Hepatocyte (in vitro differentiated cells): Measurements from ENCODE around the gene CFAP97. TPM values are rescaled to one million over a fixed set of nuclear protein-coding genes. Genes with fewer than 3 reads are reported as not detected.
"Not testable (repeated sequence)": the region's sequence is repeated elsewhere in the genome, so short reads cannot be mapped to it uniquely, and the experiment has no call there.

Source experiments
- DNase-seq: peaks from one replicate; pipeline ENCODE4 v3.0.0-alpha.2; 2016; ENCODE audit warnings: low spot score
- H2AFZ ChIP-seq: fragments of 200-600 bp; sonication (generic); 2 replicates; pipeline ENCODE4 v1.6.0; 2016; ENCODE audit warnings: antibody characterized with exemption, mild to moderate bottlenecking
- H3K27ac ChIP-seq: fragments of 200-600 bp; sonication (generic); 2 replicates; pipeline ENCODE4 v1.5.1; 2016; ENCODE audit warnings: mild to moderate bottlenecking
- H3K27me3 ChIP-seq: fragments of 200-600 bp; sonication (generic); 2 replicates; pipeline ENCODE4 v1.6.1; 2016
- H3K36me3 ChIP-seq: fragments of 200-600 bp; sonication (generic); replicated peaks from 2 replicates; pipeline ENCODE4 v1.5.1; 2016; ENCODE audit warnings: low read depth; ENCODE audit not compliant: insufficient read depth
- H3K4me1 ChIP-seq: fragments of 200-600 bp; sonication (generic); 2 replicates; pipeline ENCODE4 v1.5.1; 2016; ENCODE audit warnings: mild to moderate bottlenecking, moderate library complexity; ENCODE audit not compliant: insufficient read depth
- H3K4me2 ChIP-seq: fragments of 200-600 bp; sonication (generic); 2 replicates; pipeline ENCODE4 v1.6.0; 2016
- H3K4me3 ChIP-seq: fragments of 200-600 bp; sonication (generic); 2 replicates; pipeline ENCODE4 v1.5.1; 2016; ENCODE audit warnings: mild to moderate bottlenecking
- H3K79me2 ChIP-seq: fragments of 200-600 bp; sonication (generic); 2 replicates; pipeline ENCODE4 v1.6.0; 2017; ENCODE audit warnings: mild to moderate bottlenecking
- H3K9me2 ChIP-seq: fragments of 200-600 bp; sonication (generic); replicated peaks from 2 replicates; pipeline ENCODE4 v1.6.0; 2017; ENCODE audit warnings: mild to moderate bottlenecking; ENCODE audit not compliant: insufficient read depth
- H3K9me3 ChIP-seq: fragments of 200-600 bp; sonication (generic); 2 replicates; pipeline ENCODE4 v1.5.1; 2016; ENCODE audit warnings: low read depth, mild to moderate bottlenecking
- H4K20me1 ChIP-seq: fragments of 200-600 bp; sonication (generic); 2 replicates; pipeline ENCODE4 v1.6.0; 2016; ENCODE audit warnings: mild to moderate bottlenecking; ENCODE audit not compliant: insufficient read depth, poor library complexity, severe bottlenecking
- CTCF ChIP-seq: fragments of 200-600 bp; sonication (generic); IDR thresholded peaks from 2 replicates; pipeline ENCODE4 v1.5.1; 2016; ENCODE audit warnings: antibody characterized with exemption, mild to moderate bottlenecking; ENCODE audit not compliant: poor library complexity
- EZH2 ChIP-seq: fragments of 200-600 bp; sonication (generic); IDR thresholded peaks from 2 replicates; pipeline ENCODE4 v1.6.1; 2016; ENCODE audit warnings: antibody characterized with exemption, mild to moderate bottlenecking, borderline replicate concordance
- EZH2phosphoT487 ChIP-seq: fragments of 200-600 bp; sonication (generic); IDR thresholded peaks from one replicate; pipeline ENCODE4 v1.6.1; 2018; ENCODE audit warnings: antibody characterized with exemption, mild to moderate bottlenecking, low read depth, moderate library complexity; ENCODE audit not compliant: unreplicated experiment, severe bottlenecking
- WGBS: methylation state at CpG from one replicate; pipeline ENCODE4 v1.1.6; 2016; ENCODE audit warnings: low lambda C conversion rate; ENCODE audit errors: missing lambda C conversion rate; 5-methylcytosine and 5-hydroxymethylcytosine counted together
- polyA plus RNA-seq: library from polyadenylated mRNA; unstranded; fragments of >200 nt; fragmentation: Nextera tagmentation; extraction: Ambion mirVana; gene quantifications from 2 replicates; pipeline ENCODE4 v1.2.1, GENCODE V29; 2016
- total RNA-seq: library from RNA; depleted of rRNA; stranded (reverse); fragments of >200 nt; gene quantifications from 2 replicates; pipeline ENCODE4 v1.2.3, GENCODE V29; 2014

CFAP97 gene
- total and polyA plus RNA-seq, 2 experiments from 2014 or later = 16.5 to 28.9 TPM

GRCh38 chr4:185211641-185212040 is 7.8 kb upstream of the CFAP97 start:
- Histone ChIP-seq H3K36me3 (no peaks in the 10 kb centered on the region), H3K9me2 (no peaks in the 10 kb centered on the region), H3K4me3 (peak overlapping the region; percentile 100), H3K79me2 (peaks cover 47% of the 10 kb centered on the region), H2AFZ (no peak overlapping the region), H3K27ac (no peak overlapping the region), H4K20me1 (peaks cover 3% of the 10 kb centered on the region), H3K4me1 (peaks cover 17% of the 10 kb centered on the region), H3K27me3 (no peaks in the 10 kb centered on the region), H3K4me2 (peak overlapping the region; percentile 93), H3K9me3 (no peaks in the 10 kb centered on the region)
- no peak for TF ChIP-seq EZH2
- TF ChIP-seq CTCF = no peak
- TF ChIP-seq EZH2phosphoT487 = no peak
- WGBS = 31% methylated on average over 2 of the region's 2 CpGs
- DNase-seq = no peak

- H3K4me3 ChIP-seq = peak overlapping the region; percentile 100
- no peaks in the 10 kb centered on the region for H3K27me3 ChIP-seq
- no peaks in the 10 kb centered on the region for H3K9me2 ChIP-seq
- peaks cover 47% of the 10 kb centered on the region for H3K79me2 ChIP-seq
- H3K4me2 ChIP-seq = peak overlapping the region; percentile 93
- no peaks in the 10 kb centered on the region for H3K36me3 ChIP-seq
- peaks cover 3% of the 10 kb centered on the region for H4K20me1 ChIP-seq
- no peak for DNase-seq
- H2AFZ ChIP-seq = peak overlapping the region; percentile 83
- peaks cover 17% of the 10 kb centered on the region for H3K4me1 ChIP-seq
- H3K9me3 ChIP-seq = no peaks in the 10 kb centered on the region
- peak overlapping the region; percentile 89 for H3K27ac ChIP-seq
- WGBS = 15% methylated on average over 5 of the region's 5 CpGs
- no peak for TF ChIP-seq CTCF
- no peak for TF ChIP-seq EZH2
- no peak for TF ChIP-seq EZH2phosphoT487
These were observed 7.2 kb upstream of the CFAP97 start for GRCh38 chr4:185211035-185211434.

GRCh38 chr4:185210102-185210981 is 6.5 kb upstream of the CFAP97 start:
- peaks cover 17% of the 10 kb centered on the region for H3K4me1 ChIP-seq
- H3K4me3 ChIP-seq = peak overlapping the region; percentile 100
- H3K9me3 ChIP-seq = no peaks in the 10 kb centered on the region
- TF ChIP-seq EZH2 = no peak
- no peak for TF ChIP-seq EZH2phosphoT487
- no peak for TF ChIP-seq CTCF
- peak overlapping the region; percentile 83 for H2AFZ ChIP-seq
- peaks cover 3% of the 10 kb centered on the region for H4K20me1 ChIP-seq
- H3K36me3 ChIP-seq = no peaks in the 10 kb centered on the region
- H3K27ac ChIP-seq = peak overlapping the region; percentile 89
- DNase-seq = peak; percentile 65
- no peaks in the 10 kb centered on the region for H3K27me3 ChIP-seq
- peaks cover 40% of the 10 kb centered on the region for H3K79me2 ChIP-seq
- under 1% methylated on average over 54 of the region's 84 CpGs for WGBS
- peak overlapping the region; percentile 93 for H3K4me2 ChIP-seq
- no peaks in the 10 kb centered on the region for H3K9me2 ChIP-seq

GRCh38 chr4:185209852-185210101 is 6.0 kb upstream of the CFAP97 start:
- not testable (repeated sequence) for H3K9me2 ChIP-seq, H3K36me3 ChIP-seq, H4K20me1 ChIP-seq, H3K9me3 ChIP-seq, DNase-seq, H3K27me3 ChIP-seq
- peak overlapping the region; percentile 89 for H3K27ac ChIP-seq
- peaks cover 18% of the 10 kb centered on the region for H3K4me1 ChIP-seq
- peak overlapping the region; percentile 83 for H2AFZ ChIP-seq
- peaks cover 43% of the 10 kb centered on the region for H3K79me2 ChIP-seq
- H3K4me3 ChIP-seq = peak overlapping the region; percentile 100
- H3K4me2 ChIP-seq = peak overlapping the region; percentile 93
- 2% methylated on average over 27 of the region's 39 CpGs for WGBS
